GM23338 (cell line): ENCODE results near the gene MYLK.

ENCODE experiments used
- ZNF331 ChIP-seq: fragments of 250-450 bp; sonication (Bioruptor Pico); IDR thresholded peaks from 2 replicates; pipeline ENCODE4 v1.5.0; 2020; ENCODE audit warnings: low read depth, mild to moderate bottlenecking, moderate library complexity
- TF ChIP-seq, protein P1 (sequence below), 2 experiments: fragments of 200-600 bp in 1 of 2; sonication (generic) in 1 of 2; conservative IDR thresholded peaks; 2 replicates each; pipeline versions ENCODE4 v1.5.1 to v1.6.1; 2016 to 2017; ENCODE audit warnings: antibody characterized with exemption in 2 of 2, low read depth in 2 of 2, mild to moderate bottlenecking in 2 of 2, moderate library complexity in 1 of 2
- TF ChIP-seq, protein P2 (sequence below): IDR thresholded peaks from one replicate; pipeline ENCODE4 v1.6.1; 2018; ENCODE audit warnings: antibody characterized with exemption; ENCODE audit not compliant: unreplicated experiment

DNA sequence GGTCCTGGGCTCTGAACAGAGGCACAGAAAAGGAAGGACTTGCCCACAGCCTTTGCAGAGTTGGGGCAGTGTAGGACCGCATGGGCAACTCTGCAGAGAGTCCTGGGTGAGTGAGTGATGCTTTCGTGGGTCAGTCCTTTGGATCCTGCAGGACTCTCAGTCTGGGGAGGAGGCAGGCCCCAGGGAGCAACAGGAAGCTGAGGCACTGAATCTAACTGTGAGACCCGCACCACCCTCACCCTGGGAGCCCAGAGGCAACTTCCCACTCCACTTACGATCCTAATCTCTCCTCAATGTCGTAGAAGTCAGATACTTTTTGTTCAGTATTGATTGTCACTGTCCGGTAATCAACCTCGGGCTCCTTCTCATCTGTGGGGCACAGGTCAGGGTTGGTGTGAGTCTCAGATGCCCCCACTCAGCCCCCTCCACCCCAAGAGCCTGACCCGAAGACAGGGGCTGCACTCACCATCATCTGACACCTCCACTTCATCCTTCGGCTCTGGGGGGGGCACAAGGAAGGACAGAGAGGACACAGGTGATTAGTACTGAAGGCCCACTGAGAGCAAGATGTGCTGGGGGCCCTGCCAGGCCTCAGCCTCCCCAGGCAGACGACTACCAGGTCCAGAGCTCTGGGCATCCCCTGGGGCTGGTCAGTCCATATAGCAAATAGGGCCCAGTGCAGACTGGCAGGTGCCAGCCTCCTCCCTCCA, 235.3 kb downstream of the MYLK start:
- TF ChIP-seq, protein P1, sequence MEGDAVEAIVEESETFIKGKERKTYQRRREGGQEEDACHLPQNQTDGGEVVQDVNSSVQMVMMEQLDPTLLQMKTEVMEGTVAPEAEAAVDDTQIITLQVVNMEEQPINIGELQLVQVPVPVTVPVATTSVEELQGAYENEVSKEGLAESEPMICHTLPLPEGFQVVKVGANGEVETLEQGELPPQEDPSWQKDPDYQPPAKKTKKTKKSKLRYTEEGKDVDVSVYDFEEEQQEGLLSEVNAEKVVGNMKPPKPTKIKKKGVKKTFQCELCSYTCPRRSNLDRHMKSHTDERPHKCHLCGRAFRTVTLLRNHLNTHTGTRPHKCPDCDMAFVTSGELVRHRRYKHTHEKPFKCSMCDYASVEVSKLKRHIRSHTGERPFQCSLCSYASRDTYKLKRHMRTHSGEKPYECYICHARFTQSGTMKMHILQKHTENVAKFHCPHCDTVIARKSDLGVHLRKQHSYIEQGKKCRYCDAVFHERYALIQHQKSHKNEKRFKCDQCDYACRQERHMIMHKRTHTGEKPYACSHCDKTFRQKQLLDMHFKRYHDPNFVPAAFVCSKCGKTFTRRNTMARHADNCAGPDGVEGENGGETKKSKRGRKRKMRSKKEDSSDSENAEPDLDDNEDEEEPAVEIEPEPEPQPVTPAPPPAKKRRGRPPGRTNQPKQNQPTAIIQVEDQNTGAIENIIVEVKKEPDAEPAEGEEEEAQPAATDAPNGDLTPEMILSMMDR (conservative IDR thresholded peaks at IDR 0.05; ENCODE audit: low read depth in 2 of 2): no peak
- TF ChIP-seq ZNF331 (CRISPR knock-in tag): no peak
- TF ChIP-seq, protein P2, sequence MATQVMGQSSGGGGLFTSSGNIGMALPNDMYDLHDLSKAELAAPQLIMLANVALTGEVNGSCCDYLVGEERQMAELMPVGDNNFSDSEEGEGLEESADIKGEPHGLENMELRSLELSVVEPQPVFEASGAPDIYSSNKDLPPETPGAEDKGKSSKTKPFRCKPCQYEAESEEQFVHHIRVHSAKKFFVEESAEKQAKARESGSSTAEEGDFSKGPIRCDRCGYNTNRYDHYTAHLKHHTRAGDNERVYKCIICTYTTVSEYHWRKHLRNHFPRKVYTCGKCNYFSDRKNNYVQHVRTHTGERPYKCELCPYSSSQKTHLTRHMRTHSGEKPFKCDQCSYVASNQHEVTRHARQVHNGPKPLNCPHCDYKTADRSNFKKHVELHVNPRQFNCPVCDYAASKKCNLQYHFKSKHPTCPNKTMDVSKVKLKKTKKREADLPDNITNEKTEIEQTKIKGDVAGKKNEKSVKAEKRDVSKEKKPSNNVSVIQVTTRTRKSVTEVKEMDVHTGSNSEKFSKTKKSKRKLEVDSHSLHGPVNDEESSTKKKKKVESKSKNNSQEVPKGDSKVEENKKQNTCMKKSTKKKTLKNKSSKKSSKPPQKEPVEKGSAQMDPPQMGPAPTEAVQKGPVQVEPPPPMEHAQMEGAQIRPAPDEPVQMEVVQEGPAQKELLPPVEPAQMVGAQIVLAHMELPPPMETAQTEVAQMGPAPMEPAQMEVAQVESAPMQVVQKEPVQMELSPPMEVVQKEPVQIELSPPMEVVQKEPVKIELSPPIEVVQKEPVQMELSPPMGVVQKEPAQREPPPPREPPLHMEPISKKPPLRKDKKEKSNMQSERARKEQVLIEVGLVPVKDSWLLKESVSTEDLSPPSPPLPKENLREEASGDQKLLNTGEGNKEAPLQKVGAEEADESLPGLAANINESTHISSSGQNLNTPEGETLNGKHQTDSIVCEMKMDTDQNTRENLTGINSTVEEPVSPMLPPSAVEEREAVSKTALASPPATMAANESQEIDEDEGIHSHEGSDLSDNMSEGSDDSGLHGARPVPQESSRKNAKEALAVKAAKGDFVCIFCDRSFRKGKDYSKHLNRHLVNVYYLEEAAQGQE: no peak
